ENCODE measurements around the gene HAPLN2.
"Not testable (repeated sequence)": the region's sequence is repeated elsewhere in the genome, so short reads cannot be mapped to it uniquely, and the experiment has no call there.

The HAPLN2 gene

GRCh38 chr1:156583821-156584622 lies 35.2 kb upstream of the HAPLN2 start:
- Mint-ChIP-seq H3K27ac (peak overlapping the region in 2 of 3 experiments; percentile 19 to 32), H3K4me3 (no peak overlapping the region), H3K4me1 (no peaks in the 10 kb centered on the region)

GRCh38 chr1:156584813-156585212 lies 34.4 kb upstream of the HAPLN2 start:
- Mint-ChIP-seq H3K9me3 (no peaks in the 10 kb centered on the region), H3K36me3 (ENCODE audit: low read depth) (no peaks in the 10 kb centered on the region), H3K27ac (no peak overlapping the region), H3K4me3 (no peak overlapping the region), H3K4me1 (no peaks in the 10 kb centered on the region), H3K27me3 (ENCODE audit: low read depth) (peaks cover 4% of the 10 kb centered on the region)
- TF ChIP-seq CTCF (IDR thresholded peaks at IDR 0.05; ENCODE audit: unreplicated experiment in 3 of 3), result peak in 1 of 3 experiments; percentile 43

More at GRCh38 chr1:156583821-156584622, 35.2 kb upstream of the HAPLN2 start:
- Mint-ChIP-seq H3K27me3 (ENCODE audit: low read depth) (peaks cover 4% of the 10 kb centered on the region), H3K36me3 (ENCODE audit: low read depth) (no peaks in the 10 kb centered on the region), H3K9me3 (no peaks in the 10 kb centered on the region)
- TF ChIP-seq CTCF (IDR thresholded peaks at IDR 0.05; ENCODE audit: unreplicated experiment in 3 of 3), result peak; percentile 94 to 97 (median 97)

GRCh38 chr1:156586323-156586722 lies 32.9 kb upstream of the HAPLN2 start:
- no peaks in the 10 kb centered on the region for H3K9me3 Mint-ChIP-seq
- peaks cover 5% of the 10 kb centered on the region for H3K4me1 Mint-ChIP-seq
- TF ChIP-seq CTCF (IDR thresholded peaks at IDR 0.05; ENCODE audit: unreplicated experiment in 3 of 3), result no peak
- H3K27me3 Mint-ChIP-seq (ENCODE audit: low read depth), result peaks cover 4% of the 10 kb centered on the region
- no peaks in the 10 kb centered on the region for H3K36me3 Mint-ChIP-seq (ENCODE audit: low read depth)
- no peak overlapping the region for H3K4me3 Mint-ChIP-seq
- no peak overlapping the region for H3K27ac Mint-ChIP-seq

- Mint-ChIP-seq H3K27ac (no peak overlapping the region), H3K4me3 (no peak overlapping the region), H3K4me1 (peaks cover 6% of the 10 kb centered on the region), H3K27me3 (ENCODE audit: low read depth) (peaks cover 4% of the 10 kb centered on the region), H3K9me3 (no peaks in the 10 kb centered on the region), H3K36me3 (ENCODE audit: low read depth) (no peaks in the 10 kb centered on the region)
- TF ChIP-seq CTCF (IDR thresholded peaks at IDR 0.05; ENCODE audit: unreplicated experiment in 3 of 3), result no peak
These were observed 32.2 kb upstream of the HAPLN2 start for GRCh38 chr1:156586892-156587477.

- H3K27ac Mint-ChIP-seq; H3K36me3 Mint-ChIP-seq (ENCODE audit: low read depth); H3K9me3 Mint-ChIP-seq; H3K4me3 Mint-ChIP-seq; H3K27me3 Mint-ChIP-seq (ENCODE audit: low read depth): not testable (repeated sequence)
- H3K4me1 Mint-ChIP-seq, result peaks cover 12% of the 10 kb centered on the region
These were observed 31.3 kb upstream of the HAPLN2 start for GRCh38 chr1:156587927-156588326.

- H3K4me1 Mint-ChIP-seq, result peaks cover 12% of the 10 kb centered on the region
- TF ChIP-seq CTCF (IDR thresholded peaks at IDR 0.05; ENCODE audit: unreplicated experiment in 3 of 3), result no peak
- peaks cover 4% of the 10 kb centered on the region for H3K27me3 Mint-ChIP-seq (ENCODE audit: low read depth)
- no peaks in the 10 kb centered on the region for H3K36me3 Mint-ChIP-seq (ENCODE audit: low read depth)
- H3K27ac Mint-ChIP-seq, result no peak overlapping the region
- H3K4me3 Mint-ChIP-seq, result no peak overlapping the region
- H3K9me3 Mint-ChIP-seq, result no peaks in the 10 kb centered on the region
These were observed 29.7 kb upstream of the HAPLN2 start for GRCh38 chr1:156589546-156589945.
